Measurements from ENCODE around the gene GRK5.

- TF ChIP-seq CTCF (conservative IDR thresholded peaks at IDR 0.05; ENCODE audit: low read length) (no peak), EZH2phosphoT487 (IDR thresholded peaks at IDR 0.05; ENCODE audit: borderline replicate concordance) (no peak)
Measured at GRCh38 chr10:119328223-119328622, 120.9 kb downstream of the GRK5 start.

Data from Loucy (cell line).